Liver (tissue), 2 donors: Measurements from ENCODE around the gene HMX3.

ENCODE experiments used
- CTCF ChIP-seq: fragments of 150-350 bp; IDR thresholded peaks from 2 replicates; pipeline ENCODE4 v1.5.1; 2017; ENCODE audit warnings: improper control_type of control experiment, low read depth, low read length; ENCODE audit not compliant: missing input control
- REST ChIP-seq: IDR thresholded peaks from 2 replicates; pipeline ENCODE4 v1.6.1; 2016; ENCODE audit warnings: antibody characterized with exemption, mild to moderate bottlenecking
- YY1 ChIP-seq: IDR thresholded peaks from 2 replicates; pipeline ENCODE4 v1.6.1; 2016; ENCODE audit warnings: antibody characterized with exemption, mild to moderate bottlenecking
- donor health status: healthy.

GRCh38 chr10:123146894-123147634 is 11.3 kb downstream of the HMX3 start:
- TF ChIP-seq CTCF, result no peak
- no peak for TF ChIP-seq REST
- no peak for TF ChIP-seq YY1
